Activated CD8-positive, alpha-beta memory T cell treated with anti-CD3 and anti-CD28 coated beads for 48 hours (primary cell): ENCODE results near the gene CCDC175.

ENCODE experiments used
- DNase-seq, 3 experiments: peaks; one replicate each; pipeline ENCODE4 v3.0.0-alpha.2; 2020; ENCODE audit warnings: low read depth in 2 of 3, low spot score in 2 of 3

CCDC175 gene

GRCh38 chr14:59540852-59541251 lies 35.8 kb downstream of the CCDC175 start:
- no peak for DNase-seq

DNA sequence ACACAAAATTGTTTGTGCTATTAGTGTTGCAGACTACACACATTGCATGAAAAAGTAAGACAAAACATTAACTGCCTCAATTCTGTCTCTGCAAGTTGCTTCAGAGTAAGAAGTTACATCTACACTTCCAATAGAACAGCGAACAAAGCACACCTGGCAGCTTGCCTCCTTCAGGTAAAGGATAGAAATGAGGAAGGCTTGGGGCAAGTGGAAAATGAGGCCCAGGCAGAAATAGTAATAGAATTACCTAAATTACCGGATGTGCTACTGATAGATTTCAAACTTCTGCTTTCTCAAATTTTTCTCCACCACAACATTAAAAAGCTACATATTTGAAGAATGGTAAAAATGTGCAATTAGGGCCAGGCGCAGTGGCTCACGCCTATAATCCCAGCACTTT lies 37.7 kb downstream of the CCDC175 start:
- DNase-seq = no peak

GRCh38 chr14:59537476-59537875 lies 39.1 kb downstream of the CCDC175 start:
- no peak for DNase-seq

DNA sequence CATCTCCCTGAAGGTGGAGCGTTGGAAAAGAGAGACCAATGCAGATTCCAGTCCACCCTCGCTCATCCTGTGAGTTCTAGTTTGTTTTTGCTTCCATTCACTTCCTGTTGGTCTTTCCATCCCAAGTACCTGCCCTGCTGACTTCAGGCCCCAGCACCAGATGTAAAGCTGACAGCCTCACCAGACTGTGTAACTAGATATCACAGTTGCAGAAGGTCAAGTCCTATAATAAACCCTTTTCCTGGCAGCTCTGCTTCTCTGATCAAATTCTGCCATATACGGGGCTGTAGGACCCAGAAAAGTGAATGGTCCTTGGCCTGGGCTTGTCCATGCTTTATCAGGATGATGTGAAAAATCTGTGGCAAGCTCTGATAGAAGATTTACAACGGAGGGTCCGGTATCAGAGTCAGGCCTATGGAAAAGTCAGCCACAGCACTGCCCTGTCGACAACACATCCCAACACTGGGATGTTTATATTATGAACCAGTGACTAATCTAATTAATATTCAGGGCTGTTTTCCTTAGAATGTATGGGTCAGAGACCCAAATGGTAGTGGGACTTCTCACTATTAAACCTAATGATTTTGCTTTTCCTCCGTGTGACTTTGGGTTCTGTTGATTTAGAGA lies 42.1 kb downstream of the CCDC175 start:
- DNase-seq = no peak

- no peak for DNase-seq
Observed at GRCh38 chr14:59532419-59532818, 44.2 kb downstream of the CCDC175 start.

GRCh38 chr14:59530349-59530748 lies 46.3 kb downstream of the CCDC175 start:
- no peak for DNase-seq

- no peak for DNase-seq
Observed at GRCh38 chr14:59529189-59529588, 47.4 kb downstream of the CCDC175 start.

- DNase-seq = no peak
Observed at GRCh38 chr14:59520224-59520623, 56.4 kb downstream of the CCDC175 start.

DNA sequence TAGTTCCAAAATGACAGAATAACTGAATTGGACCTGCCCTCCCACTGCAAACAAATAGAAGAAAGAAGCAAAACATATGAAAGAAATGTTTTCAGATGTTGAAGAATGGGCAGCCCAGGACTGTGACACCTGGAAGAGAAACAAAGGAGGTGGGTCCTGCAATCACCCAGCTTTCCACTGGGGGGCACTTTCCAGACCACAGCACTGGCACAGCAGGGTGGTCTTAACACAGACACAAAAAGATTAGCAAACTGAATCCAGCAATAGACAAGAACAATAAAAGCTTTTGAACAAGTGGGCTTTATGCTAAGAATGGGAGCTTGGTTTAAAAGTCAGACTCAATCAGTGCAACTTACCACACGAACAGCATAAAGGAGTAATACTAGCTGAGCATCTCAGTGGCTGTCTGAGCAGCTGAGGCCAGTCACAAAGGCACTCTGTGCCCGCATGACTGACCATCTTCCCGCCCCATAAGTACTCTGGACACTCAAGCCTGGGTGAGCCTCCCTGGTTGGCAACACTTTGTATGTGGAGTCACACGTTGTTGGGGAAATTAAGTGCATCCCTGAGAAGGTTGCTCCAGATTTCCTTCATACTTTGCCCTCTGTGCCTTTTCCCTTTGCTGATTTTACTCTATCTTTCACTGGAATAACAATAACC lies 64.6 kb downstream of the CCDC175 start:
- DNase-seq = no peak

DNA sequence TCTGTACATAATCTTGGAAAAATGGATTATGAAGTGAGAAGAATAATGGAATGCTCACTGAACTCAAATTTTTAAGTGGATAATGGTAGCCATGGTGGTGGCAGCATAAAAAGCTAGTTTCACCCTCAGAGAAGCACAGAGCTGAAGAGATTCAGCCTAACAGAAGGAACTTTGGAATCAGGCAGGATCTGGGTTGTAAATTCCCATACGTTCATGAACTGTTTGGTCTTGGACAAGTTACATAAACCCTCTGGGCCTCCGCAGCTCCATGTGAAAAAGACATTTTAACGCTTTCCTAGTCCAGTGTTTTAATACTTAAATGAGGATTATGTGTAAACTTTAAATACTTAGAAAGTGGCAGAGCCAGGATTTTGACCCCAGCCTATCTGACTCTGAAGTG lies 65.6 kb downstream of the CCDC175 start:
- DNase-seq = no peak

DNA sequence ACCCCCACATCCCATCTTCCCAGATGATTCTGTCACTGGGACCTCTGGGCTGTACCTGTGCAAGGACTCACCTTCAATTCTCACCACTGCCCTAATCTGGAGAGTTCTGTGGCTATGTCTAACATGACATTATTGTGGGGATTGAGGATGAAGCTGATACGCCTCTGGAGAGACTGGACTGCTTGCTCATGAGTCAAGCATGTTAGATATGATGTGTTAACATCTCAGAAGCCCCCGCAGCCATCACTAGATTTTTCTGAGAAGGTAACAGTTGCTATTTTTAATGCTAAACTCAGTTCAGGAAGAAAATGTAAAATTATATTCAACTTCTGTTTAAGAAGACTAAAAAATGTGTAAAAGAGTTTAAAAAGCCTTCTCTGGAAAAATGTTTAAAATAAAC lies 66.6 kb downstream of the CCDC175 start:
- no peak for DNase-seq

DNA sequence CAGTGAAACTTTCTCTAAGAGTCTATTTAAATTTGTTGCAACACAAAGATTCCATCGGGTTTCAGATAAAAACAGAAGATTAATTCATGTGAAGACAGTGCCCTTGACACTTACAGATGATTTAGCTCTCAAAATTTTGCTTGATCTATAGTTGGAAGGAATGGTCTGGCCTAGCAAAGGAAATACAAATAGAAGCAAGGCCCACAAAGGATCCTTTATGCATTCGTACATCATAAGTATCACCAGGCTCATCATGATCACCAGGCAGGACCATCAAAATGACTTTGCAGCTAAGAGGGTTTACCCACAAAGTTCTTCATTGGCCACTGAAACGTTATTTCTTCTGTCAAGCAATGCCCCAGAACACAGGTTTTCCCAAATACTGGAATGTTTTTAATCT lies 67.5 kb downstream of the CCDC175 start:
- no peak for DNase-seq

DNA sequence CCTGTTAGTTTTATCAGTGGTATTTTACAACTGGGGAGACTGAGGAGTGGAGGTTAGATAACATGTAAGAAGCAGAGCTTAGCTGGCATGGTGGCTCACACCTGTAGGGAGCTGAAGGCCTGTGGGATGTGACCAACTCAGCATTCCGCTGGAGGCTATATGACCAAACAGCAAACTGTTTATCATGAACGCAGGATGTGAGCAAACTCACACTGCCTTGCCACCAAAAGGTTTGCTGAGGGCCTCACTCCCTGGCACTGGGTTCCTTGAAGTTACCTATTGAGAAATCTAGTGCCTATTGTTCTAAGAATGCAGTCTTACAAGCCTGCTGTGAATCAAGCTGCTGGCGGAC lies 68.9 kb downstream of the CCDC175 start:
- DNase-seq = no peak

- DNase-seq = no peak
Observed at GRCh38 chr14:59507063-59507751, 69.4 kb downstream of the CCDC175 start.

- no peak for DNase-seq
Observed at GRCh38 chr14:59503256-59503655, 73.4 kb downstream of the CCDC175 start.

DNA sequence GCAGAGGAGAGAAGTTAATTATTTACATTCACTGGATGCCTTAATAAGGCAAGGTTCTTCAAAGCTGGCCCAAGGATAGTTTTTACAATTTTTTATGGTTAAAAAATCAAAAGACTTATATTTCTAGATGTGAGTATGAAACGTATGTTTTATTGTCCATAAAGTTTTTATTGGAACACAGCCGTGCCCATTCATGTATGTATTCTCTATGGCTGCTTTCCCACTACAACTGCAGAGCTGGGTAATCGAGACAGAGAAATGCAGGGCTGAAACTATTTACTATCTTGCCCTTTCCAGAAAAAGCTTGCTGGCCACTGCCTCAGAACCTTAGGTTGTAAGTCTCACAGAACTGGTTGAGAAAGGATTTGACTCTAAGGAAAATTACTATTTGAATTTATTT lies 75.9 kb downstream of the CCDC175 start:
- DNase-seq = no peak

DNA sequence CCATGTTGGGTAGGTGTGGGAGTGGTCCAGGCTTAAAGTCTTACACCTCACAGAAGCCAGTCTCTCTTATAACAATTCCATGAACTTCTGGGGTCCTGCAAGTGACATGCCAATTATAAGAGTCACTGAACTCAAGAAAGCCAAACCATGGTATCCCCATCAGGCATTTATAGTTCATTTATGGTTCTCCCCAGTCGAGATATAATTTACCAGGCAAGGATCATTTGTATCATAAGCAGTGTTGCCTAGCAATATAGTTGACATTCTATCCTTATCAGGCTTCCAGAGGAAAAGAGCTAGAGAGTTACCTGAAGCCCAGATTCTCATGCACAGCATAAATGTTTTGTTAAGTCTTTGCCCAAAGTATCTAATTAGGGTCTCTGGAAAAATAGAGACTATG lies 84.2 kb downstream of the CCDC175 start:
- no peak for DNase-seq

DNA sequence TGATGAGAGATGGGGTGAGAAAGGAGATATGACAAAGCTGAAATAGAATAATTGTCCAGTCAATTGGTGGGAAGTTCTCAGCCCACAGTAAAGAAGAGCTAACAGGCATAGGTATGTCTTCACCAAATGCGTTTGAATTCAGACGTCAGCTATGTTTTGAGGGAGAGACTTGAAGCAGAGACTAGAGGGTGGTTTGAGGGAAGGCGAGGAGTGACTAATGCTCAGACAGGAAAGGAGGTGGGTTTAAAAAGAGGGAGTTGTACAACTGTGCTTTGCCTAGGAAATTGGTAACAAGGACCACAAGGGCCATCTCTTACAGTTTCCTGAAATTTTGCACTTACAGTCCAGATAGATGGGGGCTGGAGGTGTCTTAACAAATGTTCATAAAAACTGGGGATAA lies 85.9 kb downstream of the CCDC175 start:
- no peak for DNase-seq

DNA sequence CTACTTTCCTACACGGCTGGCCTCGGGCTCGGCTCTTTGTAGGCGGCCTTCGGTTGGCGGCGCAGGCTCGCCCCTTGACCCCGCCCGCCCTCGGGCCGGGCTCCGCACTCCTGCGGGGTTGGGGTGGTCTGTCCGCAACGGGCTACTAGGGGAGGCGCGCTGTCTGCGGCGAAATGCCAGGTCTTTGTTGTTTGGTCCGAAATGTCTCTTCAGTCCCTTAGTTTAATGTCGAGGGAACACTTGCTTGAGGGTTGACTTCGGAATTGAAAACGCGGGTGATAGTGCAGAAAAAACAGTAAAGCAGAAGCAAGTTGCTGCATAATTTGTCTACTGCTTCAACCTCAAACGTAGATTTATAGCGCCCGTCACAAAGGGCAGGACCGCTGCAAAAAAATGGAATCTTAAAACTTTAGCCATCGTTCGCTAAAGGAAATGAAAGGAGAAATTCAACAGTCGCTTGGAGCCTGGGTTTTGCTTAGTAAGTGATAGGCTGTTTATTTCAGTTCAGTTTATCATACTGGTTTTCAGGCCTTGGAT lies 91.9 kb downstream of the CCDC175 start:
- DNase-seq = no peak

DNA sequence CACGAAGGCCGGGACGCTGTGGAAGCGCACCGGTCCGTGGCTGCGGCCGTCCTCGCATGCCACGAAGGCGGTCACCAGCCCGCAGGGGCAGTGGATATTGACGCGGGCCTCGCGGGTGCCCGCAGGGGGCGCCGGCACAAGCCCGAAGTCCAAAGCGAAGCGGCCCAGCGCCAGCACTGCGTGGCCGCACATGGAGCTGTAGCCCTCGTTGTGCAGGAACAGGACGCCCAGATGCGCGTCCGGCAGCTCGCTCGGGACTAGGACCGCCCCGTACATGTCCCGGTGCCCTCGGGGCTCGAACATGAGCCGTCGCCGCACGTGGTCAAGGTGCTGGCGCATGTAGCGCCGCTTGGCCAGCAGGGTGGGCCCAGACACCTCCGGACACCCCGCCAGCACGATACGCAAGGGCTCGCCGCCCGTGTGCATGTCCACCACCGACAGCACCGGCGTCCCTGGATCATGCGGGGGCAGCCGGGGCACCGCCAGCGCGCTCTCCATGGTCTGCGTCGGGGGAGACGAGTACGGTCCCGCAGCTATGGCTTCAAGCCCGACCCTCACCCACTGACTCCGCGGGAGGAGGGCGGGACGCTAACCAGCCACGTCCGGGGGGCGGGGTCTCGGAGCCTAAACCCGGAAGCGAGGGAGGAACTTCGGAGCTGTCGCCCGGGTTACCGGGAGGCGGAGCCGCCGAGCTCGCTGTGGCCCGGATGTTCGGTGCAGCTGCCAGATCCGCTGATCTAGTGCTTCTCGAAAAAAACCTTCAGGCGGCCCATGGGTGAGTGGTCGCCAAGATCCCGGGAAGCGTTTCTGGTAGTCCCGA lies 92.6 kb downstream of the CCDC175 start, which contains the start of the genes JKAMP and L3HYPDH:
Gene JKAMP, plus strand, starts transcription at position 699 of the 820 bp plus-strand sequence. Its CDS starts 73 bp downstream, at position 772.
Gene L3HYPDH, minus strand, starts transcription at position 590 of the 820 bp plus-strand sequence. Its CDS starts 92 bp downstream, at position 498.
- DNase-seq = peak; percentile 84 to 89 (median 87)

GRCh38 chr14:59483363-59483762 lies 93.2 kb downstream of the CCDC175 start:
- DNase-seq = no peak
